Measurements from ENCODE around the gene CD58.

Gene CD58

DNA sequence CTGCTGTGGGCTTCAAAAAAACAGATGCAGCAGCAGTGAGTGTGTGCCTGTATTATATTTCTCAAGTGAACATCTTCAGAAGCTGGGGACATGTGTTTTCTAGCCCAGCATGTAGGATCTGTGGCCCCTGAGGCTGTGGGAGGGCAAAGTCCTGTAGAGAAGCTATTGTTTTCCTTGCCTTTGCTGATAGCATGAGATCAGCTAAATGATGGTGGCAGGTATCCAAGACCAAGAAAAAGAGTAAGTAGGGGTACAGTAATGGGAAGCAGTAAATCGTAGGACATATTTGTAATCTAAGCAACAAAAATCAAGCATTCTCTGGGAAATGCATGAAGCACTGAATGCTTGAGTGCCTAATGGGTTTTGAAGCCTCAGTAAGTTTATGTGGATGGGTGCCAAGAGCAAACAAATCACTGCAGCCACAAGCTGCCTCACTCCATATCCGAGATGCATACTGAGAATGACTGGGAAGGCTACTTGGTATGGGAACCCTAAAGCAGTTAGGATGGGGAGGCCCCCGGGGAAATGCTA lies 98.3 kb downstream of the CD58 start:
- DNase-seq (ENCODE audit: low read depth, low spot score): peak; percentile 97

GRCh38 chr1:116471241-116471640 lies 99.6 kb downstream of the CD58 start:
- no peak for DNase-seq (ENCODE audit: low read depth, low spot score)

- DNase-seq (ENCODE audit: low read depth, low spot score): no peak
Measured at GRCh38 chr1:116470671-116471070, 100.2 kb downstream of the CD58 start.

DNA sequence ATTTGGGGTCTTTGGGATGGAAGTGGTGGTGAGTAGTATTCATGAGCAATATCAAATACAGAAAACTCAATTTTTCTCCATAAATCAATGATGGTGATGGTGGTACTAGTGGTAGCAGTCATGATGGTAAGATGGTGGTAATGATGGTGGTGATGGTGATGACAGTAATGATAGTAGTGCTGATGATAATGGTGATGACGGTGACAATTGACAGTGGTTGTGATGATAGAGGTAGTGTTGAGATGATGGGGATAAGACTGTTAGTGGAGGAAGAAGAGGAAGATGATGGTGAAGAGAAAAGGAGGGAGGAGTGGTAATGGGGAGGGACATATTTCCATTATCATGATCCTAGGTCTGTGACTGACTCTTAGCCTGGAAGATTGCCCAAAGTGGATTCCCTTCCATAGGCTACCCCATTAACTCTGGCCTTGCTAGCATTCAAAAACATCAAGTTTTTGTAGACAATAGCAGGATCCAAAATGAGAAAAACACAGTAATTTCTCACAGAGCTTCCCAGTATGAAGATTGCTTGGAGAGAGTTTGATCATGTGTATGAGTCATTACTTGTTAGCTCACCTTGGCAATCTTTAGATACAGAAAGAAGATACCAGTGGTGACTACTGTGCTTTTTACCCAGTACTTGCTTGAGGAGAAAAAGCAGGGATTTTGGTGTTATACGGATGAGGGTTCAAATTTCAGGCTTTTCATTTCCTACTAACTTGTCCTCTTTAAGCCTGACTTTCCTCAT lies 103.8 kb downstream of the CD58 start:
- no peak for DNase-seq (ENCODE audit: low read depth, low spot score)

- no peak for DNase-seq (ENCODE audit: low read depth, low spot score)
Measured at GRCh38 chr1:116465845-116466685, 104.8 kb downstream of the CD58 start.

- no peak for DNase-seq (ENCODE audit: low read depth, low spot score)
Measured at GRCh38 chr1:116465477-116465844, 105.4 kb downstream of the CD58 start.
